Gastroesophageal sphincter (tissue), 3 donors: ENCODE results near the gene ABHD17A.

Source experiments
- POLR2A ChIP-seq, 2 donors: fragments of 450-650 bp; IDR thresholded peaks; one replicate each; pipeline ENCODE4 v1.6.1; 2017; ENCODE audit warnings: antibody characterized with exemption in 2 of 2, mild to moderate bottlenecking in 2 of 2, moderate library complexity in 1 of 2
- POLR2AphosphoS5 ChIP-seq: sonication (generic); formaldehyde crosslinking; IDR thresholded peaks from one replicate; pipeline ENCODE4 v1.6.1; 2017; ENCODE audit warnings: antibody characterized with exemption
- TF ChIP-seq, protein P1 (sequence below), 4 experiments: fragments of 200-600 bp in 2 of 4; fragments of 450-650 bp in 2 of 4; sonication (generic) in 1 of 4; IDR thresholded peaks; one replicate each; pipeline ENCODE4 v1.5.1; 2017 to 2019; ENCODE audit warnings: antibody characterized with exemption in 4 of 4, mild to moderate bottlenecking in 2 of 4, moderate library complexity in 2 of 4

DNA sequence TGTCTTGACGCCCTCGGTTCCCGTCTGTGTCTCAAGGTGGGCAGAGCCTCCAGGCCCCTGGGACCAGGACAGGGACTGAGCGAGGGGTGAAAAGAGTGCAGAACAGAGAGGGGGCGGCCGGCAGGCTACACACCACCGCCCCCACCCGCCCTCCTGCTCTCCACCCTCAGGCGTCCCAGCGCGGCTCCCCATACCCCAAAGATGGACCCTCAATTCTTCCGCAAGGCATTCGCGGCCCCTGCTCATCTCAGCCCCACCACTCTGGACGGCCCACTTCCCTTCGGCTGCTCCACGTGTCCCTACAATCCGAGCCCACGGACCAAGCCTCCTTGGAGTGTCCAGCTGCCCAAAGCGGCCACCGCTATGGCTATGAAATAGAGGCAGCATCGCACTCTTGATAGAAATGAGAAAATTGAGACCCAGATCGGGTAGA, 23.7 kb downstream of the ABHD17A start:
- TF ChIP-seq, protein P1, sequence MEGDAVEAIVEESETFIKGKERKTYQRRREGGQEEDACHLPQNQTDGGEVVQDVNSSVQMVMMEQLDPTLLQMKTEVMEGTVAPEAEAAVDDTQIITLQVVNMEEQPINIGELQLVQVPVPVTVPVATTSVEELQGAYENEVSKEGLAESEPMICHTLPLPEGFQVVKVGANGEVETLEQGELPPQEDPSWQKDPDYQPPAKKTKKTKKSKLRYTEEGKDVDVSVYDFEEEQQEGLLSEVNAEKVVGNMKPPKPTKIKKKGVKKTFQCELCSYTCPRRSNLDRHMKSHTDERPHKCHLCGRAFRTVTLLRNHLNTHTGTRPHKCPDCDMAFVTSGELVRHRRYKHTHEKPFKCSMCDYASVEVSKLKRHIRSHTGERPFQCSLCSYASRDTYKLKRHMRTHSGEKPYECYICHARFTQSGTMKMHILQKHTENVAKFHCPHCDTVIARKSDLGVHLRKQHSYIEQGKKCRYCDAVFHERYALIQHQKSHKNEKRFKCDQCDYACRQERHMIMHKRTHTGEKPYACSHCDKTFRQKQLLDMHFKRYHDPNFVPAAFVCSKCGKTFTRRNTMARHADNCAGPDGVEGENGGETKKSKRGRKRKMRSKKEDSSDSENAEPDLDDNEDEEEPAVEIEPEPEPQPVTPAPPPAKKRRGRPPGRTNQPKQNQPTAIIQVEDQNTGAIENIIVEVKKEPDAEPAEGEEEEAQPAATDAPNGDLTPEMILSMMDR (IDR thresholded peaks at IDR 0.05), result no peak
- no peak for TF ChIP-seq POLR2AphosphoS5
- no peak for TF ChIP-seq POLR2A (IDR thresholded peaks at IDR 0.05)
